Erythroblast (primary cell): ENCODE data around the gene PLCL2.

Source experiments
- GATA1 ChIP-seq: IDR thresholded peaks from 2 replicates; pipeline ENCODE4 v1.6.1; 2011; ENCODE audit warnings: low read depth, mild to moderate bottlenecking, control low read depth, low read length, moderate library complexity
- POLR2A ChIP-seq: IDR thresholded peaks from 2 replicates; pipeline ENCODE4 v1.6.1; 2011; ENCODE audit warnings: mild to moderate bottlenecking, low read length

DNA sequence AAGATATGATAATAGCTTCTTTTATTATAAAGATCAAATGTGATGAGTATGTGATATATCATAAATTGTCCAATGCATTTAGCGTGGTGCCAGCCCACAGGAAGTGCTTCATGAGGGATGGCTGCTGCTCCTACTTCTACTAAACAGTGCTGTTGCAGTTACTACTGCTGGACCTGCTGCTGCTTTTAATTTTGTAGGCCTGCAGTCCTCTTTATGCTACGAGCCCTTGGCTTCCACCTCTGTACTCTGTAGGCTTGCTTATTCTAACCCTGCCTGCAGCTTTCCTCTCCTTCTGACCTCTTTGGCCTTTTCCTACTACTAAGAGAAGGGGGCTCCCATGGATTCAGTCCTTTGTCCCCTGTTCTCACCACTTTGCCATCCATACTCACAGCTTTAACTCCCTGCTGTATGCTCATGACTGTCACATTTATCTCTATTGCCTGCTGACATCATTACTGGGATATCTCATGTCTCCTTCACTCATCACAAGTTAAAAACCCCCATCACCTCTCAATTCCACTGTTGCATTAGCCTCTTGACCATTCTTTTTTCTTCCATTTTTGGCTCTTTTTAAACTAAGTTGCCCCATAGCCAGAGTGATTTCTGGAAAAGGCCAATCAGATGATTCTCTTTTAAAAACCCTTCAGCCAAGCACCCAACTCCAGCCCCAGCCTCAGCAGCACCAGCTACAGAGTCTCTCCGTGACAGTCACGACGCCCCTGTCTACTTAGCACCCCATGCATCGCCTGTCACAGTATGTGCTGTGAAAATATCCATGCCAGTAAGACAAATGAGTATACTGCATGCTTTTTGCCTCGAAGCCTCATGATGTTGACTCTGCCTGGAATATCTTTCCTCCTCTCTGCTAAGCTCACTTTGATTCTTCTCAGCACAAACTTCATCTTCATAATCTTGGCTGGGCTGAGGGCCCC lies 56.3 kb downstream of the PLCL2 start:
- TF ChIP-seq POLR2A (no peak), GATA1 (no peak)
